Astrocyte (in vitro differentiated cells and primary cell): ENCODE results near the gene ADAM23.

ENCODE experiments used
- CTCF ChIP-seq: IDR thresholded peaks from 2 replicates; pipeline ENCODE4 v1.5.1; 2011; ENCODE audit warnings: low read depth, mild to moderate bottlenecking, inconsistent platforms, low read length, moderate library complexity; ENCODE audit not compliant: insufficient read depth
- EZH2 ChIP-seq: IDR thresholded peaks from 2 replicates; pipeline ENCODE4 v1.6.1; 2012; ENCODE audit warnings: mild to moderate bottlenecking, low read length, inconsistent platforms; ENCODE audit not compliant: insufficient read depth

GRCh38 chr2:206558492-206558891 is 115.2 kb downstream of the ADAM23 start:
- no peak for TF ChIP-seq CTCF
- TF ChIP-seq EZH2: no peak
